HG03103 (cell line): ENCODE results near the gene ATP6AP2.
A peak's percentile ranks its signal among the peaks of the same experiment; 100 is the strongest.
"Not testable (repeated sequence)": the region's sequence is repeated elsewhere in the genome, so short reads cannot be mapped to it uniquely, and the experiment has no call there.

Experiments
- ATAC-seq: cut with Tn5 transposase; IDR thresholded peaks from one replicate; pipeline ENCODE4 v1.9.1; 2021; ENCODE audit warnings: low read depth; ENCODE audit not compliant: unreplicated experiment

Gene ATP6AP2, protein sequence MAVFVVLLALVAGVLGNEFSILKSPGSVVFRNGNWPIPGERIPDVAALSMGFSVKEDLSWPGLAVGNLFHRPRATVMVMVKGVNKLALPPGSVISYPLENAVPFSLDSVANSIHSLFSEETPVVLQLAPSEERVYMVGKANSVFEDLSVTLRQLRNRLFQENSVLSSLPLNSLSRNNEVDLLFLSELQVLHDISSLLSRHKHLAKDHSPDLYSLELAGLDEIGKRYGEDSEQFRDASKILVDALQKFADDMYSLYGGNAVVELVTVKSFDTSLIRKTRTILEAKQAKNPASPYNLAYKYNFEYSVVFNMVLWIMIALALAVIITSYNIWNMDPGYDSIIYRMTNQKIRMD

DNA sequence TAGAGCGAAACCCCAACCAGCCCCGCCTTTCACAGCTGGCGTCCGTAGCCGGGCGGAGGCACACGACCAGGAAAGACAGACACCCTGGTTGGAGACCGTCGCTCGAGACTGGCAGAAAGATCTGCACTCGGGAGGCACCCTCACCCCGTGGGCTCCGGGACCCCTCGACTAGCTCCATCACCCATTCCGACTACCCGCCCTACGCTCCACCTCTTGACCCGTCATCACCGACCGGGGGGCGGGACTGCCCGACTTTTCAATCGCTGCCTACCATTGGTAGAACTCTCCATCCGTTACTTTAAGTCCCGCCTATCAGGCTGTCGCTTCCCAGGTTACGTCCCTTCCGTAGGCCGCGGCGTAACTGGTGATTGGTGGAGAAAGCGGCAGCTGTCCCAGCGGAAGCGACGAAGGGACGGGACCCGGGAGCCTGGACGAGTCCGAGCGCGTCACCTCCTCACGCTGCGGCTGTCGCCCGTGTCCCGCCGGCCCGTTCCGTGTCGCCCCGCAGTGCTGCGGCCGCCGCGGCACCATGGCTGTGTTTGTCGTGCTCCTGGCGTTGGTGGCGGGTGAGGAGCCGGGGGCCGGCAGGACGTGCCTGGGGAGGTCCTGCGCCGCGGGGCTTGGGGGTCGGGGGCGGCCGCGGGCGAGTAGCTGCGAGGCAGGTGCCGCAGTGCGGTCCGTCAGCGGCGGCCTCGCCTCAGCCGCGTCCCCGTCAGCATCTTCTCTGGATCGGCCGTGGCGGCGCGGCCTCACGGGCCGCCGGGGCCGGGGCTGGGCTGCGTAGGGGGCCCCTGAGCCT is at the start of gene ATP6AP2:
Gene ATP6AP2, plus strand, starts transcription at position 434 of the 799 bp plus-strand sequence. Its CDS starts 96 bp downstream, at position 530.
- peak; percentile 95 for ATAC-seq

DNA sequence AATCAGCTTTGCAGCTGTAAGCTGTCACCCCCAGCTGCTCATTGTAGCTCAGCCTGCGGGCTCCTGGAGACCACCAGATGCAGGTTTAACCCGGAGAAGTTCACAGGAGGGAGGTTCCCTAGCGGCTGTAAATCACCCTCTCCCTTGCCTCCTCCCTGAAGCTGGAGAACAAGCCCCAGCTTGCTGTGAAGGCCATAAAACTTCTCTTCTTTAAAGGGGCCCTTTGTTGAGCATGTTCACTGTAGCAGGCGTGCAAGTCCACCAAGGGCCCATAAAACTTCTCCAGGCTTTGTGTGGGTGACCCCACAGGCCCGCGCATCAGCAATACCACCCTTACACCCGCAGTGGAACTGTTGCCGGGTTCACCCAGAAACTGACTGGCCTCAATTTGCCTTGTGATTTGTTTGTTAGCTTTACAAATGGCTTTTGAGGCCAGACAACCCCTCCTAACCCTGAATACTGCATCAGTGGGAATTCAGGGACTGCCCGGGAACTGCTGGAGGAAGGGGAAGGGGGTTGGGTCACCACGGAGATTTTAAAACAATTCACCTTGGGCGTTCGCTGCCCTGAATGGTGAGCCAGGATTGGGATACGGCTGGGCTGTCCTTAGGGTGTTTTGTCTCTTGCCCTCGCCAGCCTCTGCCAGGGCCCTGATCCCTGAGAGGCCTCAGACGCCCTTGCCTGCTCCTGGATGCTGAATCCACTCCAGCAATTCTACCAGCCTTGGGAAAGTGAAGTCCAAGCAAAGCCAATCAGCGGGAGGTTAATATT is 49.5 kb upstream of the ATP6AP2 start:
- ATAC-seq = no peak

DNA sequence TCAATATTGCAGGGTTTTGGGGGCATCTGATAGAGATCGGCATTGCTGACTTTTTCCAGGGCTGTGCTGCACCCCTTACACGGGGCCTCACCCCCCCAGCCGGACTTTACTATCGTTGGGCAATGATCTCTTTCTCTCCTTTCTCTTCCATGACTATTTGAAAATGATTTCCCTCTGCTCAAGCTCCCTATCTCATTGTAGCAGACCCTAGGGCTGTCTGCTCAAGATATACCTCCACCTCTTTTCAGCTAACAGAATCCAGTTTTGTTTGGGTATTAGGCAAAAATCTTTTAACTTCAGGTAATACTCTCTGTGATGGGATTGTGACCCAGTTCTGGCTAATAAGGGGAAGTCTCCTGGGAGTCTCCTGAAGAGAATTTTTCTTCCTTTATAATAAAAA is 43.5 kb upstream of the ATP6AP2 start:
- no peak for ATAC-seq

DNA sequence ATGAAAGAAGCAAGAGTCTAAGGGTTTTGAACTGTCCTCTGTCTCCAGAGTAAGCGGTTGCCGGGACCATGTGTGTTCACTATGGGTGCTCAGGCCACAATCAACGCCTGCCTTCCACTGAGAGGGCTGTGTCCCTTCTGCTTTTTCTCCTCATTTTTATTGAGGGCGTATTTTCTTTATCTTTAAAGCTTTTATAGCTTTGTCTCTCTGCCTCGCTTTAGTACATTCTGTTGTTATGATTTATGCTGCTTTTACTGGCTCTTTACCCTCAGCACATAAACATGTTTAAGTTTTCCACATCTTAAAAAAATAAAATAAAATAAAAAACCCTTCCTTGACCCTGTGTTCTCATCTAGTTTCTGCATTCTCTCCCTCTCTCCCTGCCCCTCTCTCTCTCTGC is 42.4 kb upstream of the ATP6AP2 start:
- no peak for ATAC-seq

DNA sequence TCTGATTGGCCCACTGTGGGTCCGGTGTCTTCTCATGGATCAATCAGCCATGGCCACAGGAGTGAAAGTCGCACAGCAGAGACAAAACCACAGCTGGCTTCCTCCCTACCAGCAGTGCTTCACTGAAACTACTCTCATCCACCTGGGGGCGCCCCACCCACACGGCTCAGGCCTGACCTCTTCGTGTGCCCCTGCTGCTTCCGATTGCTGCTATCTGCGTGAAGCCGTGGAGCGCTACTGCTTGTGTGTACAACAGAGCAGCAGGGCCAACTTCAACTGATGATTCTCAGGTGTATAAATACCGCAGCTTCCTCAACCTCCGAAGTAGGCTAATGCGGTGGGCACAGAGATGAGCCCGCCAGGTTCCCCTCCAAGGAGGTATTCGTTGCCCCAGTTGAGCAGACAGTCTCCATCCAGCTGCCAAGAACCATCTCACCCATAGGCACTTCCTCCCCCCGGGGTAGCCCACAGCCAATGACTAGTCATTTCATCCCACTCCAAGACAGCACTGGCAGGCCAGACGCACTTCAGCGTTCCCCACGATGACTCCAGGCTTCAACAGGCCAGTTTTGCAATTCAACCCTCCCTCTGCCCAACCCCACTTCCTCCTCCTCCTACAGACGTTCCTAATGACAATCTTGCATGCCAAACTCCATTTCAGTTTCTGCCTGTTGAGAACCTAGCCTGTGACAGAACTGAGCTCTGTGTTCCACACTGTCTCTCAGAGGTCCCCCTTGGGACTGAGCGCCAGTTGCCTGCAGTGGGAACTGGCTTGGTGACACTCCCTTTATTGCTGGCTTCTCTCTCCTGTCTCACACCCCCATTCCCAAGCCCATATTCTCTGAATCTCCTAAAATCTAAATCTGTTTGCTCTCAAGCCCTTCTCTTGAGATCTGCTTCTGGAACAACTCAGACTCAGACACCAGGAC is 41.3 kb upstream of the ATP6AP2 start:
- ATAC-seq = no peak

DNA sequence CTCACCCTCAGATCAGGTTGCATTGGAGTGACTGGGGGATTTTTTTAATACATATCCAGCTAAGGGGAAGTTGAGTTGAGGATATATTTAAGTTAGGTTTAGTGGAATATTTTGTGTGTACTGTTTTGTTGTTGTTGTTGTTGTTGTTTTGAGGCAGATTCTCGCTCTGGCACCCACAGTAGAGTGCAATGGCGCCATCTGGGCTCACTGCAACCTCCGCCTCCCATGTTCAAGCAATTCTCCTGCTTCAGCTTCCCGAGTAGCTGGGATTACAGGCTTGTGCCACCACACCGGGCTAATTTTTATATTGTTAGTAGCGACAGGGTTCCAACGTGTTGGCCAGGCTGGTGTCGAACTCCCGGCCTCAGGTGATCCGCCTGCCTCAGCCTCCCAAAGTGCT is 38.6 kb upstream of the ATP6AP2 start:
- no peak for ATAC-seq

DNA sequence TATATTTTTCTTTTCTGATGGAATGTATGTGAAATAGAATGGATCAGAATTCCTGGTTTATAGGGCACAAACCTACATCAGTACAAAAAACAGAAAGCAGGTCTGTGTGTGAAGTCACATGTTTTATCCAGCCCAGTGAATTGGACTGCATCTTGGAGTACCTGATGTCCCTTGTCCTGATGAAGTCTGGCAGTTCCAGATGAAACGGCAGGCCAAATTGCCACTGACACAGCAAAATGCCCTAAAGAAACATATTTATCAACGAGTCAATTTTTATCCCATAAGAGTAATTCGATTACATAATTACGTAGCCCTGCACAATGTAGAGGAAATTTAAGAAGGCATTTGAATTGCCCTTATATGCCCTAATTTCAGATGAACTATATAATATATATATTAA is 37.8 kb upstream of the ATP6AP2 start:
- ATAC-seq = no peak

DNA sequence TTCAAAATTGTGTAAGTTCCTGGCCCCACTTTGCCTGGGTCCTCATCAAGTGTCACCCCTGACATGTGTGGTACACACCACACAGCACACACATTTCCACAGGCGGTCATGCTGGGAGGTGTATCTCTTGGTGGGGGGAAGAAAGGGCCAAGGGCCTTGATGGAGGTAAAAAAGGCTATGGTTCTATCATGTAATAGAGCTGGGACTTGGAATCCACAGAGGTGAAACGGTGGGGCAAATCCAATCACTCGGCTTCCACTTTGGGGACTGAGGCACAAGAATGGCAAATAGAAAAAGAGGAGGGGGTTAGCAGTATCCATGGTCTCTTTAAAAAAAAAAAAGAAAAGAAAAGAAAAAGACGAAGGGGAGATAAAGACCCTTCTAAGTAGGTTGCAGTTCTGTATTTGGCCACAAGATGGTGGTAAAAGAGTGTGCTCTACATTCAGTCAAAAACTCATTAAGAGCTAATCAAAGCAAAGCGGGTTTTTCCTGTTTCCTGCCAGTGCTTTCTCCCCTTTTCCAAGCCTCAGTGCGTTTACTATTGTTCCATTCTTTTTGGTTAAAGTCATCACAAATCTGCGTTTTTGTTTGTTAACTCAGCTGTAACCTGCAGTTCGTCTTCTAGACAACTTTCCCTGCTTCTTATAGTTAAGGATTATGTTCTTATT is 37.0 kb upstream of the ATP6AP2 start:
- no peak for ATAC-seq

DNA sequence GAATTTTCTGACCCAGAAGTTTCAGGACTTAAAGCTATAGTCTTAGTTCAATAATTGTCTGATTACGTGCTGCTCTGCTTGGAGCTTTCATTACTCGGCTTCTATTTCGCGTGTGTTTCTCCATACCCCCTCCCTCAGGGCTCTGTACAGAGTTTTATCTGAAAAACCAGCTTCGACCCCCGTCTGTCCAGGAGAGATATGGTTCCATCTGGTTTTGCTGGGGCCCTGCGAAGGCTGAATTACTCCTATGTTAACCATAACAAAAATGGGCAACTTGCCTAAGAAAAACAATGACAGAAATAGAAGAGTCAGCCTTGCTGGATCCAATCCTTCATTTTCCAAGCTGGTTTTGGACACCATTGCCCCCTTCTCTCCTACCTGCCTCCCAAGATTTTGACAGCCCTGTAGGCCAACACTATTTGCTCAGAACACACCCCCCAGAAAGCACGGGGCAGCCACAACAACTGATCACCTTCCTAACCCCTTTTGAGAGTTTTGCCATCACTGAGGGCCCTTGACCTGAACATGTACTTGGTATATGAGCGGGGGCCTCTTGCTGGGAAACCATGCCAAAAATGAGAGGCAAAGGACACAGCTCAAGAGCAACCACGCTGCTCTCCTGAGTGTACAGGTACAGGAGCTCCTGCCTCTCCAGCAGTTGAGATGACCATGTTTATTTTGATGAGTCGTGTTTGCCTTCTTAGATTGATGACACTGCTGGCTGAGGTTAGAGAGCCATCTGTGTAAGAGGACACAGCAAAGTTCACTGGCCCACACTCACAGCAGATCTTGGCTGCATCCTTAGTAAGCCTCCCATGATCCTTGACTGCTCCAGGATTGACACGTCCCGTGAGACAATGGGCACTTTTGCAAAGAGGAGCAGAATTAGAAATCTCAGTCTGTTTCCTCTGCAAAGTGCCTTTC is 36.2 kb upstream of the ATP6AP2 start:
- no peak for ATAC-seq

DNA sequence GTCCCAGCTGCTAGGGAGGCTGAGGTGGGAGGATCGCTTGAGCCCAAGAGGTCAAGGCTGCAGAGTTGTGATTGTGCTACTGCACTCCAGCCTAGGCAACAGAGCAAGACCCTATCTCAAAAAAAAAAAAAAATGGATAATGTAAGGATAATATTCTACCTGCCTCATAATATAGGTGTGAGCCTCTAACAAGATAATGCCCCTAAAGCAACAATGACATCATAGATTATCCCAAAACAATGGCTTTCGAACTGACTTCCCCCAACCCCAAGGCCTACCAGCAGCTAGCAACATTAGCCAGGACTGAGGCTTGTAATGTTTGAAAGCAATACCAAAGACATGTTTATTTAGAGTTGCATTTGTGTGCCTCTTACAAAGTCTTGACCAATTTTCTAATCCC is 33.9 kb upstream of the ATP6AP2 start:
- ATAC-seq = no peak

DNA sequence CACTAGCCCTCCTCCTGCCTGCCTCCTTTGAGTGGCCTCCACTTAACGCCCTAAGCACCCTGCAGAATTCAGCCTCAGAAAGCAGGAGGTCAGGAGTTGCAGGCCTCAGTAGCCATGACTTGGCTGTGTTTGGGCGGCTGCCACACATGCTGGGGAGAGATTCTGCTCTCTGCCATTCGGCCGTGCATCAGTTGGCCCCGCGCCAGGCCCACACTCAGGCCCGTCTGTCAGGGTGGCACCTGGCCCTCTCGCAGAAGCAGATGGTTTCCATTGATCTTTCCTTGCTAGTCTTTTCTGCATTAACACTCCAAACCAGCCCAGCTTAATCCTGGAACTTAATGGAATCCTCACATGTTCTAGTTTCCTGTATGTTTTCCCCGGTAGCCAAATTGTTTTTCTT is 30.7 kb upstream of the ATP6AP2 start:
- ATAC-seq = no peak

DNA sequence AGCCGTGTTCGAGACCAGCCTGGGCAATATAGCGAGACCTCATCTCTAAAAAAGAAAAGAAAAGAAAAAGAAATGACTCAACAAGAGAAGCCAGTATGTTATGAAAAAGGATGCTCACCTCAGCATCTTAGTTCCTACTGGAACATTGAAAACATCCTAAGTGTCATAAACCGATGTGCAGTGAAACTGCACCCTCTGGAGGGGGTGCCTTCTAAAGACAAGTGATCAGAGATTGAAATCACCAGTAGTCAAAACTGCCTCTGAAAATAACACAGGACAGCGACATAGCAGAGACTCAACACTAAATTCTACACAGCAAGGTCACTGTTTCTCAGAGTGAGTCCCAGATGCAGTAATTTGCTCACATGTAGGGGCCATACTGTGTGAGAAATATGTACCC is 28.0 kb upstream of the ATP6AP2 start:
- ATAC-seq = no peak

DNA sequence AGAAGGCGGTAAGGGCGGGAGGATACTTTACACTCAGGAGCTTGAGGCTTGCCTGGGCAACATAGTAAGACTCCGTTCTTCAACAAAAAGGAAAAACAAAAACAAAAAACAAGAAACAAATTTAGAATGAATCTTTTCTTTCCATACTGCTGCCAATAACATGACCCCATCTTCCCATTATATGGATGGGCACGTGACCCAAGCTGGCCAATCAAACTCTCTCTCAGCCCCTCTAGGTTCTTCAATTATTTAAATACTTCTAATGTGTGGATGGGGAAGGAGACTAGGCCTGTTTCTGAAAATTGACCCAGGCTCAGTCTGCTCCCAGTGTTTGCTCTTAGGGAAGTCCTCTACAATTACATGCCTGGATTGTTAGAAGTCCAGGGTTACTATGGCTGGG is 22.2 kb upstream of the ATP6AP2 start:
- ATAC-seq = no peak

DNA sequence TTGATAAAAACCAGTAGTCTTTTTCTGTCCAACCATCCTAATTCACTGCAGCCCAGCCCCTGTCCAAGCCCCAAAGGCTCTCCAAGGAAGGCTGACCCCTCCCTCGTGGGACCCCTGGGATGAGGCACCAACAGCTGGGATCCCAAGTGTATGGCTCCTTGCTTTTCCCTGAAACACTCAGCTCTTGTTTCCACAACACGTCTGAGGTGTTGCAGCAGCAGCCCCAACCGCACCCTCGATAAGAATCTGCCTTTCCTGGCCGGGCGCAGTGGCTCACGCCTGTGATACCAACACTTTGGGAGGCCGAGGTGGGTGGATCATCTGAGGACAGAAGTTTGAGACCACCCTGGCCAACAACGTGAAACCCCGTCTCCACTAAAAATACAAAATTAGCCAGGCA is 17.0 kb upstream of the ATP6AP2 start:
- no peak for ATAC-seq

DNA sequence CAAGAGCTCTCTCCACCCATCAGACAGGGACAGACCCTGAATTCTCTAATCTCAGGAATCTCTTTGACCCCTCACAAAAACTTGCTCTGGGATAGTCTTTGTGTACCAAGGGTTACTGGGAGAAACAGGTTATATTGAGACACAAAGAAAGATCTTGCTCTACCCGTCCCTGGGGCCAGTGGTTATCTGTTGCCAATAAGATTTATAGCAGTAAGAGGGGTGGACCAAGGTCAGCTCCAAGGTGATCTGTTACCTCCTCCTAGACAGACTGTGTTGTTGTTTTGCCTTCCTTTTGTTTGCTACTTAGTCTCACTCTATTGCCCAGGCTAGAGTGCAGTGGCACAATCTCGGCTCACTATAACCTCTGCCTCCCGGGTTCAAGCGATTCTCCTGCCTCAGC is 16.3 kb upstream of the ATP6AP2 start:
- no peak for ATAC-seq

DNA sequence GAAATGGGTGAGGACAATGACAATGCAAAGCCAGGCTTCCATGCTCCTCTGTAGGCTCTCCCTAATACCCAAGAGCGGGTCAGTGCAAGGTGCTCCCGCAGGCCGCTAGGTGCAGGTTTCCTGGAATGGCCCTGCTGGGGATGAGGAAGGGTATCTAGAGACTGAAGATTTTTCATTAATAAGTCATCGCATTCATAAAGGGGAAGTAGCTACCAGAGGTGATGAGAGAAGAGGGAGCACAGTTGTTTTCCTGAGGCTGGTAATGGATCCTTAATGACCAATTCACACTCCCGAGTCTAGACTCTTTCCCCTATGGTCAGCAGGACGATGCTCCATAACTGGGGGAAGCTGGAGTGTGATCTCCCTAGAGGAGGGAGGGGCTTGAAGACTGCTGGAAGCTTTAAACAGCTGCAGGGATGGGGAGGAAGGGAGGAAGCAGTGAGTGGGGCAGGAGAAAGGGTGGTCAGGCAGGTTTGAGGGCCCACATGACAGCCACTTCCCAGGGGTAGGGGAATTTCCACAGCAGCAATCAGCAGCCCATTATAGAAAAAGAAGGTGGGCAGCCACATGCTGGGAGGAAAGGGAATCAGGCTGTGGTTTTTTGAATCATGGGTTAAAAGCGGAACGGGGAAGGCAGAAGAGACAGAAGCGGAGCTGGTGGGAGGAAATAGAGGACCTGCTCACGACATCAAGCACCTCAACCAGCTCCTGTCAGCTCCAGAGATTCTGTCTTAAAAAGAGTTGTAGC is 10.2 kb upstream of the ATP6AP2 start:
- no peak for ATAC-seq

DNA sequence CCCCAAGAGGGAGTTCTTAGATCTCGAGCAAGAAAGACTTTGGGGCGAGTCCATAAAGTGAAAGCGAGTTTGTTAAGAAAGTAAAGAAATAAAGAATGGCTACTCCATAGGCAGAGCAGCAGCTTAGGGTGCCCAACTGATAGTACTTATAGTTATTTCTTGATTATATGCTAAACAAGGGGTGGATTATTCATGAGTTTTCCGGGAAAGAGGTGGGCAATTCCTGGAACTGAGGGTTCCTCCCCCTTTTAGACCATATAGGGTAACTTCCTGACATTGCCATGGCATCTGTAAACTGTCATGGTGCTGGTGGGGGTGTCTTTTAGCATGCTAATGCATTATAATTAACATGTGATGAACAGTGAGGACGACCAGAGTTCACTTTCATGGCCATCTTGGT is 9.6 kb upstream of the ATP6AP2 start:
- ATAC-seq = not testable (repeated sequence)

DNA sequence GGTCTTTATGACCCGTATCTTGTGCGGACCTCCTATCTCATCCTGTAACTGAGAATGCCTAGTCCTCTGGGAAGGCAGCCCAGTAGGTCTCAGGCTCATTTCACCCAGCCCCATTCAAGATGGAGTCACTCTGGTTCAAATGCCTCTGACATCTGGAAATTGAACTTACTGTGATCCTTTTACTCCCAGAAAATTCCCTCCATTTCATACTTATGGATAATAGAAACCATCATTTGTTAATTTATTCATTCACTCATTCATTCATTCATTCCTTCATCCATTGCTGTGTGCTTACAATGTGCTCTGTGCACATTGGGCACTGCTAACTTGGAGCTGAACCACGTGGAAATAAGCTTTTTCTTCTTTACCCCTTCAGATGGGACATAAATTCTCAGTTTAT is 9.2 kb upstream of the ATP6AP2 start:
- no peak for ATAC-seq
